Measurements from ENCODE around the gene UGT1A1. TPM values are rescaled to one million over a fixed set of nuclear protein-coding genes. Genes with fewer than 3 reads are reported as not detected.
A peak's percentile ranks its signal among the peaks of the same experiment; 100 is the strongest.

UGT1A1 gene
- total and polyA plus RNA-seq, 10 of the 15 experiments (the other 5 are each of a cell fraction or from before 2014, with no cell fraction given), result not detected

DNA sequence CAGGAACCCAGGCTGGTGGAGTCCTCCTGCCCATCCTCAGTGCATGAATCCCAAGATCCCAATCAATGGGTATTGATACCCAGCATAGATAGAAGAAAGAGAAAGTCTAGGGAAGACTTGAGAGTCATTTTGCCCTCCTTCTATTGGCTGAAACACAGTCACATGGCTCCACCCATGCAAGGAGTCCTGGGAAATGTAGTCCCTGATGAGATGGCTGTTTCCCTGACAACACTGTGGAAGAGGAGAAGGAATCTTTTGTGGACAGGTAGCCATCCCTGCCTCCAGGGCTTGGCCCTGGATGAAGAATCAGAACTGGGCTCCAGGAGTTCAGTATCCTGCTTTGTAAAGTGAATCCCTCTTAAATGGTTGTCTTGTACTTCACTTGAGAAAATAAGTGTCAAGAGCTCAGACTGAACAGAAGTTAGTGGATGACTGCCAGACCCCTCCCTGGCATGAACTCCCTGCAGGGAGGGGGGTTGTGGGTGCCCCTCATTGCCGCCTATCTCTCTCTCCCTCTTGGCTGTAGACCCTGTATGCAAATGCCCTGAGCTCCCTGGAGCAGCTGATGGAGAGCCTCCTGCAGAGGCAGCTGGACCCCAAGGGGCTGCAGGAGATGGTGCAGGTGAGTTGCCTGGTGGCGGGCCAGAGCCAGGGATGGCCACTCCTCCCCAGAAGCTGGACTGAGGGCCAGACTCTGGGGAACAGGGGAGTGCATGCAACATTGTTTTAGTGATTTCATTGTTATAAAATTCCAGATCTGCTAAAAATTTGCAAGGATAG is 54.2 kb downstream of the UGT1A1 start:
- SMC1A ChIA-PET (ENCODE audit: uncharacterized antibody, unreplicated experiment), result no interaction called here
- Histone ChIP-seq H3K4me2 (ENCODE audit: control insufficient read depth, insufficient read depth) (no peak overlapping the region), H3K27ac (ENCODE audit: control insufficient read depth, insufficient read depth) (no peak overlapping the region), H3K79me2 (ENCODE audit: control insufficient read depth, insufficient read depth, low read length) (no peaks in the 10 kb centered on the region), H3K36me3 (ENCODE audit: control insufficient read depth in 2 of 2, insufficient read depth in 2 of 2, low read length in 1 of 2) (no peaks in the 10 kb centered on the region), H3K4me1 (ENCODE audit: control insufficient read depth, insufficient read depth, low read length) (no peaks in the 10 kb centered on the region), H2AFZ (ENCODE audit: control insufficient read depth, low read depth, low read length) (no peak overlapping the region), H4K20me1 (ENCODE audit: control insufficient read depth, insufficient read depth) (no peaks in the 10 kb centered on the region), H3K9ac (ENCODE audit: control insufficient read depth, insufficient read depth, low read length) (no peak overlapping the region), H3K9me3 (replicated peaks; ENCODE audit: control insufficient read depth, insufficient read depth, low read length) (no peaks in the 10 kb centered on the region), H3K27me3 (replicated peaks in 1 of 2; ENCODE audit: control insufficient read depth in 2 of 2, insufficient read depth in 2 of 2, low read length in 1 of 2) (no peaks in the 10 kb centered on the region; a peak in 3 of 4 replicates), H3K4me3 (no peak overlapping the region)
- 17% methylated on average over 2 of the region's 2 CpGs for WGBS (ENCODE audit: insufficient coverage, insufficient replicate concordance, low lambda C conversion rate, missing lambda C conversion rate)
- ATAC-seq, result 0 out of 3 replicates have a peak, but pooled peaks have one; percentile 44
- POLR2A ChIA-PET, result no interaction called here
- CTCF ChIA-PET, result no interaction called here
- RAD21 ChIA-PET (ENCODE audit: unreplicated experiment), result no interaction called here
- TF ChIP-seq SIX5 (IDR thresholded peaks at IDR 0.05; ENCODE audit: low read depth, low read length, severe bottlenecking), result peak; percentile 61
- no peak for TF ChIP-seq ZNF24 (IDR thresholded peaks at IDR 0.05)
- no peak for TF ChIP-seq ZNF687 (IDR thresholded peaks at IDR 0.05)
- TF ChIP-seq, protein P1, sequence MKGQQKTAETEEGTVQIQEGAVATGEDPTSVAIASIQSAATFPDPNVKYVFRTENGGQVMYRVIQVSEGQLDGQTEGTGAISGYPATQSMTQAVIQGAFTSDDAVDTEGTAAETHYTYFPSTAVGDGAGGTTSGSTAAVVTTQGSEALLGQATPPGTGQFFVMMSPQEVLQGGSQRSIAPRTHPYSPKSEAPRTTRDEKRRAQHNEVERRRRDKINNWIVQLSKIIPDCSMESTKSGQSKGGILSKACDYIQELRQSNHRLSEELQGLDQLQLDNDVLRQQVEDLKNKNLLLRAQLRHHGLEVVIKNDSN (IDR thresholded peaks at IDR 0.05; ENCODE audit: borderline replicate concordance, extremely low read length, insufficient read depth, low read depth, low read length), result peak; percentile 63
- peak; percentile 53 for TF ChIP-seq HCFC1 (IDR thresholded peaks at IDR 0.05; ENCODE audit: low read length)
- FAIRE-seq, result no peak
- in situ Hi-C loops (cut with MboI), result no loop called here
- DNase-seq (ENCODE audit: low read depth, low spot score), result no peak
- intact Hi-C loops (cut with micrococcal nuclease; ENCODE audit: unreplicated experiment), result no loop called here
- no TSS peak for BruUV-seq (replicated peaks)

Data from GM12878 (cell line).